ENCODE measurements around the gene LBH.

GRCh38 chr2:30237239-30237965 is 6.1 kb downstream of the LBH start:
- no peak for TF ChIP-seq YY1 (IDR thresholded peaks at IDR 0.05; ENCODE audit: insufficient read depth, insufficient read length)
- no peak for TF ChIP-seq SUZ12 (IDR thresholded peaks at IDR 0.05; ENCODE audit: extremely low read depth, insufficient read depth, insufficient read length)
- TF ChIP-seq ZNF274 (IDR thresholded peaks at IDR 0.05; ENCODE audit: low read depth, low read length): no peak
